Femur (tissue), 1 donor: ENCODE measurements around the gene CARD8.
"Not testable (repeated sequence)": the region's sequence is repeated elsewhere in the genome, so short reads cannot be mapped to it uniquely, and the experiment has no call there.

ENCODE experiments used
- DNase-seq: peaks from one replicate; pipeline ENCODE4 v3.0.0-alpha.2; 2017

Gene CARD8, protein sequence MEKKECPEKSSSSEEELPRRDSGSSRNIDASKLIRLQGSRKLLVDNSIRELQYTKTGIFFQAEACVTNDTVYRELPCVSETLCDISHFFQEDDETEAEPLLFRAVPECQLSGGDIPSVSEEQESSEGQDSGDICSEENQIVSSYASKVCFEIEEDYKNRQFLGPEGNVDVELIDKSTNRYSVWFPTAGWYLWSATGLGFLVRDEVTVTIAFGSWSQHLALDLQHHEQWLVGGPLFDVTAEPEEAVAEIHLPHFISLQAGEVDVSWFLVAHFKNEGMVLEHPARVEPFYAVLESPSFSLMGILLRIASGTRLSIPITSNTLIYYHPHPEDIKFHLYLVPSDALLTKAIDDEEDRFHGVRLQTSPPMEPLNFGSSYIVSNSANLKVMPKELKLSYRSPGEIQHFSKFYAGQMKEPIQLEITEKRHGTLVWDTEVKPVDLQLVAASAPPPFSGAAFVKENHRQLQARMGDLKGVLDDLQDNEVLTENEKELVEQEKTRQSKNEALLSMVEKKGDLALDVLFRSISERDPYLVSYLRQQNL

GRCh38 chr19:48255376-48256303 lies at the start of gene CARD8:
TSS of gene CARD8 (minus strand) at chr19:48255912. CDS start at chr19:48241020, 14,892 bp downstream.
- DNase-seq = peak; percentile 91

GRCh38 chr19:48303866-48304265 lies 48.2 kb upstream of the CARD8 start:
- no peak for DNase-seq

GRCh38 chr19:48303367-48303766 lies 47.7 kb upstream of the CARD8 start:
- DNase-seq = no peak

DNA sequence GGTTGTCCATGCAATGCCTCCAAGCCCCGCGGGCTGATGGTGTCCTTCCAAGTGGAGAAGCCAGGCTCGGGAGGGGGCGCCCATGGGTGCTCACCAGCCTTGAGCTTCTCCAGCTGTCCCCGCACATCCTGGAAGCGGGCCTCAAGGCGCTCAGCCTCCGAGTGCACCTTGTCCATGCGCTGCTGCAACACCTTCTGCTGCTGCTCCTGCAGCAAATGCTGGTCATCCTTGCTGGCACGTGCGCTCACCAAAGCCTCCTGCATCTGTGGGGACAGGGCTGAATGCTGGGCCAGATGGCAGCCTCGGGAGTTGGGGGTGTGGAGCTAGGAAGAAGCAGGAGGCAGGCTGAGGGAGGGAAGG lies 46.9 kb upstream of the CARD8 start:
- DNase-seq = no peak

- no peak for DNase-seq
Observed at GRCh38 chr19:48301886-48302599, 46.3 kb upstream of the CARD8 start.

- no peak for DNase-seq
Observed at GRCh38 chr19:48297975-48298374, 42.3 kb upstream of the CARD8 start.

- DNase-seq = no peak
Observed at GRCh38 chr19:48296963-48297734, 41.4 kb upstream of the CARD8 start.

- no peak for DNase-seq
Observed at GRCh38 chr19:48295458-48295857, 39.7 kb upstream of the CARD8 start.

- DNase-seq = no peak
Observed at GRCh38 chr19:48292798-48293197, 37.1 kb upstream of the CARD8 start.

- not testable (repeated sequence) for DNase-seq
Observed at GRCh38 chr19:48291489-48291815, 35.7 kb upstream of the CARD8 start.

DNA sequence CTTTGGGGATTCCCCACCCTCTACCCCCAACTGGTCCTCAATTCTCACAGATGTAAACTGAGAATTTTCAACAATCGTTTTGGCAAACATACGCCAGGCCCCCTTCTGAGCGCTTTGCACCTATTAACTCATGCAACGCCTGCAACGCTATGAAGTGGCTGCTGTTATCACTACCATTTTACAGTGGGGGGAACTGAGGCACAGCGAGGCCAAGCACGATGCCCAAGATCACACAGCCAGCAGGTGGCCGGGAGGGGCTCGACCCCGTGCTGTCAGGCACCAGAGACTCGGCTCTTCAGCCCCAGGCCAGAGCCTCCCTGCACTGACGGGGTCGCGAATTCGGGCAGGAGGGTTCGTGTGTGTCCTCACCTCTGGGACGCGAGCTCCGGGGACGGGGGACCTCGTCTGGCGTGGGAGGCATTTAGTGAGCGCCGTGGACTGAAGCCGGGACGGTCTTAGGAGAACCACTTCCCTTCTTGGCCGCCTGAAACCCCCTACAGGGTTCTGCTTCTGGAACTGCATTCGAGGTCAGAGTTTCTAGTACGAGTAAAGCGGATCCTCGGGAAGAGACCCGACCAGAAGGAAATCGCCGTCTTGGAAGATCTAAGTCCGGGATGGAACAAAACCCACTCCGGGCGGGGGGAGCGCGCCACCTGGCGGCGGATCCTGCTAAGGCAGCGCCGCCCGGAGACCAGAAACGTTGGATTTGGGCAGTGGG lies 35.2 kb upstream of the CARD8 start:
- DNase-seq = peak; percentile 91

DNA sequence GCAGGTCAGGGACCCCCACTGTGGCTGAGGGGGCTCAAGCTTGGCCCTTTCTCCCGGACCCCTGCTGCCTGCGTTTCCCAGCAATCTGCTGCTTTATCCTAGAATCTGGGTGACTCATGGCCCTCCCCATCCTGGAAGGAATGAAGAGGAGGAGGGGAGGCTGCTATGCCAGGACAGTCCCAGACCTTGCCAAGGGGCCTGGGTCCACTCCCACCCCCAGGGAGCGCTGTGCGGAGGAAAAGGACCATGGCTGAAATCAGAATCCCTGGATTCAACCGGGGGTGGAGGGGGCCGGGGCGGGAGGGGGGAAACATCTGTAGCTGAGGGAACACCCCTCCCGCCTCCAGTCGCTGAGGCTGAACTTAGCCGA lies 34.7 kb upstream of the CARD8 start:
- DNase-seq = peak; percentile 53

DNA sequence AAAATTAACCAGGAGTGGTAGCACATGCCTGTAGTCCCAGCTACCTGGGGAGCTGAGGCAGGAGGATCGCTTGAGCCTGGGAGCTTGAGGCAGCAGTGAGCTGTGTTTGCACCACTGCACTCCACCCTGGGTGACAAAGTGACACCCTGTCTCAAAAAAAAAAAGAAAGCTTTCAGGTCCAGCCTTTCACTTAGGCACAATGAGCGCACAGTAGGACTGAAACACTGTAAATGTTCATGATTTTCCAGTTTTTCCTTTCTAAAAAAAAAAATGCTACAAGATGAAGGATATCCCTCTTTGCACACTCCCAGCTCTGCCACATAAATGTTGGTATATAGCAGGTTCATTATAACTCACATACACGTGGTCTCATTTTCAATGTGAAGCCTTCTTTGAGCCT lies 32.0 kb upstream of the CARD8 start:
- DNase-seq = no peak

DNA sequence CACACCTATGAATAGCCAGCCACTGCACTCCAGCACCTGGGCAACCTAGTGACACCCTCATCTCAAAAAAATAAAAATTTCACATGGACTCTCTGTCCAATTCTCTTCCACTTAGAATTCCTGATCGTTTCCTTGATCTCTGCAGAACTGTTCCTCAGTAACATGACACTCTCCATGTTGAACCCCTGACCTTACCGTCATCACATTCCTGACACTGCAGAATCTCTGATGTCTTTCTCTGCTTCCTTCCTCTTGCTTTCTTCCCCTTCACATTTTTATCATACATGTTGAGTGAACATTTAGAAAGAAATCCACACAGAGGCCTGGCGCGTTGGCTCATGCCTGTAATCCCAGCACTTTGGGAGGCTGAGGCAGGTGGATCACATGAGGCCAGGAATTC lies 29.2 kb upstream of the CARD8 start:
- DNase-seq = no peak

GRCh38 chr19:48283908-48284307 lies 28.2 kb upstream of the CARD8 start:
- no peak for DNase-seq

DNA sequence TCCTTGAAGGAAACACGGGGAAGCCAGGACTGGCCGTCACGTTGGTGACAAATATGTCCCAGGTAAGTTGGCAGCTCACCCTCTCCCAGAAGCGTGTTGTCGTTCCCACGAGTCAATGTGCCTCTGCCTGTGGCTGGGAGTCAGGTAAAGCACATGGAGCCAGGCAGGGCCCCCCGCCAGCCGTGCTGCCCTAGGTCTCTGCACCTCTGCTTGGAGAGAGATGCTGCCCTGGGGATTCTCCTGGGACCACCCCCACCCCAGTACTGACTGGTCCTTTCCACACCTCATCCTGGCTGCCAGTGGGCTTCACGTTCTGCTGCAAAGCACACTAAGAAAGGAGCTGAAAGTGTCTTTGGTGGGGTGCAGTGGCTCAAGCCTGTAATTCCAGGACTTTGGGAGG lies 24.0 kb upstream of the CARD8 start:
- DNase-seq = no peak

DNA sequence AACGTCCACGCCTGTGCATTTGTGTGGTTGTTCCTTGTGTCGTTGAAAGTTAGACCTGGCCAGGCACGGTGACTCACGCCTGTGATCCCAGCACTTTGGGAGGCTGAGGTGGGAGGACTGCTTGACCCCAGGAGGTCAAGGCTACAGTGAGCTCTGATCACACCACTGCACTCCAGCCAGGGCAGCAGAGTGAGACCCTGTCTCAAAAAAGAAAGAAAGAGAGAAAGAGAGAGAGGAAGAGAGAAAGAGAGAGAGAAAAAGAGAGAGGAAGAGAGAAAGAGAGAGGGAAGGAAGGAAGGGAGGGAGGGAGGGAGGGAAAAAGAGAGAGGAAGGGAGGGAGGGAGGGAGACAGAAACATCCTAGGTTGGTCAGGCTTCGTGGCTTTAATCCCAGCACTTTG lies 19.2 kb upstream of the CARD8 start:
- DNase-seq = no peak

DNA sequence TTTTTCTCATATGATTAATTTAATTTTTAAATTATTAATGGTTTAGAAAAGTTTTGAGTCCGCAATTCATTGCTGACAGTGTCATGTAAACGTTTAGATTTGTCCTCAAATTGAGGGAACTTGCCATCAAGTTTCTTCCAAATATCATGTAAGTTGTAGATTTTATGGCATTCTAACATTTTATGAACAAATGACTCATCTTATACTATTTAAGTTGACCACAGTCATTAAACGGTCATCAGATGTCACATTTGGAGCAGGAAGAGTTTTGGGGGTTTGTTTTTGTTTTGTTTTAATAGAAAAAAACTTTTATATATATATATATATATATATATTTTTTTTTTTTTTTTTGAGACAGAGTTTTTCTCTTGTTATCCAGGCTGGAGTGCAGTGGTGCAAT lies 18.5 kb upstream of the CARD8 start:
- DNase-seq = no peak

- DNase-seq = peak; percentile 75
Observed at GRCh38 chr19:48271531-48272151, 15.9 kb upstream of the CARD8 start.

GRCh38 chr19:48269617-48270026 lies 13.9 kb upstream of the CARD8 start:
- not testable (repeated sequence) for DNase-seq

- not testable (repeated sequence) for DNase-seq
Observed at GRCh38 chr19:48265326-48265725, 9.6 kb upstream of the CARD8 start.
